ENCODE data around the gene CTH.
"Not testable (repeated sequence)": the region's sequence is repeated elsewhere in the genome, so short reads cannot be mapped to it uniquely, and the experiment has no call there.

The CTH gene

DNA sequence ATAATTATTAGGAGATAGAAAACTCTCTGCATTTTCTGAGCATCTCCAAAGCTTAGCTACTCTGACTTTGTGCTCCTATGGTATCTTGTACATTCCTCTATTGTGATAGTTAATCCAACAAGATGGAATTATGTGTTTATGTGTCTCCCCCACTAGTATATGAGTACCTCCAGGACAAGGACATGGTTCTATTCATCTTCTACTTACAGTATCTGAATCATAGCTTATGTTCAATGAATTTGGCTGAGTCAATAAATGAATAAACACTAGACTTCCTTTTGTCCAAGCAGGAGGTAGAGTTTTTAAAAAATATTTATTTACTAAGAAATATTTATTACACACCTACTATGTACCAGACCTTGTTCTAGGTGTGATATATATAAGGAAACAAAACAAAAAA is 18.4 kb upstream of the CTH start:
- Mint-ChIP-seq H3K4me1 (ENCODE audit: low read depth) (no peaks in the 10 kb centered on the region), H3K4me3 (no peak overlapping the region), H3K27ac (no peak overlapping the region), H3K27me3 (no peaks in the 10 kb centered on the region), H3K36me3 (no peaks in the 10 kb centered on the region), H3K9me3 (ENCODE audit: low read depth) (no peaks in the 10 kb centered on the region)

DNA sequence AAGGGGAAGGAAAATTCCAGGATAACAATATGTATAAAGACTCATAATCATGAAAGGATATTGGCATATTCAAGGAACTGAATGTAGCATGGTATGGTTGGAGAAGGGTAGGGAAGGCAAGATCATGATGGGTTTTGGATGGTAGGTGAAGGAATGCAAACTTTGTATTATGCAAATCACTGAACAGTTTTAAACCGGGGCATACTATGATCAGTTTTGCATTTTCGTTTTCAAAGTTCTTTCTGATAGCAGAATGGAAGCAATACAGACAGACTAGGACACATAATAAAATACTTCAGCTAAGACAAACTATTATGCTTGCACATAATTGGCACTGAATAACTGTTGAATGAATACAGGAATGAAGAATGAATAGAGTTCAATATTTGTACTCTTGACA is 14.5 kb upstream of the CTH start:
- peaks cover 1% of the 10 kb centered on the region for H3K27me3 Mint-ChIP-seq
- no peaks in the 10 kb centered on the region for H3K4me1 Mint-ChIP-seq (ENCODE audit: low read depth)
- H3K9me3 Mint-ChIP-seq (ENCODE audit: low read depth) = no peaks in the 10 kb centered on the region

DNA sequence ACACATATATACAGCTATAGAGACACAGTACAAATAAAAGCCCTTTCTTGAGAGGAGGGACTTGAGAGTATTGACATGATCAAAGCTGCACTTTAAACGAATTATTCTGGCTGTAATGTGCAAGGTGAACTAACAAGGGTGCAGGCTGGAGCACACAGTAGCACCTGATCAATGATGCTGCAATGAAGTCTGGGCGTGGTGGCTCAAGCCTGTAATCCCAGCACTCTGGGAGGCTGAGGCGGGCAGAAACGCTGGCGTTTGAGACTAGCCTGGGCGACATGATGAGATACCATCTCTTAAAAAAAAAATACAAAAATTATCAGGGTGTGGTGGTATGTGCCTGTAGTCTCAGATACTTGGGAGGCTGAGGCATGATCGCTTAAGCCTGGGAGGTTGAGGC is 14.1 kb upstream of the CTH start:
- Mint-ChIP-seq H3K36me3 (no peaks in the 10 kb centered on the region), H3K4me1 (ENCODE audit: low read depth) (no peaks in the 10 kb centered on the region), H3K27me3 (peaks cover 1% of the 10 kb centered on the region), H3K9me3 (ENCODE audit: low read depth) (no peaks in the 10 kb centered on the region), H3K4me3 (no peak overlapping the region), H3K27ac (no peak overlapping the region)

More for the DNA sequence above, 14.5 kb upstream of the CTH start:
- Mint-ChIP-seq H3K36me3 (no peaks in the 10 kb centered on the region), H3K4me3 (no peak overlapping the region), H3K27ac (no peak overlapping the region)

DNA sequence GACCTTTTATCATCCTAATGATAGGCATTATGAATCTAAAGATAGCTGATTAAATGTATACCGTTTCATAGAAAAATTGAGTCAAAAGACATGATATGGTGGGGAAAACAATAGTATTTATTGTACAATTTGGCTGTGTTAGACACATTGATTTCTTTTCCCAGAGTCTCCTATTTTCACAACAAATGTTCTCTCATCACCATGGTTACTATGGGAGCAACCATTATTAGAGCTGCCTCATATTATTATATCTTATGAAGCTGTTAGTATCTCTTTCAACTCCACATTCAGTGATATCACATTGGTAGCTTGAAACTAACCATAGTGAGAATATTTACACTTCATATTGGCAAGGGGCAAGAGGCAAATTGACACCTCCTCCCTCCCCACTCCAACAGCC is 10.7 kb upstream of the CTH start:
- Mint-ChIP-seq H3K27ac (no peak overlapping the region), H3K27me3 (peaks cover 10% of the 10 kb centered on the region), H3K4me1 (ENCODE audit: low read depth) (no peaks in the 10 kb centered on the region), H3K9me3 (ENCODE audit: low read depth) (no peaks in the 10 kb centered on the region), H3K36me3 (peaks cover 2% of the 10 kb centered on the region), H3K4me3 (no peak overlapping the region)

DNA sequence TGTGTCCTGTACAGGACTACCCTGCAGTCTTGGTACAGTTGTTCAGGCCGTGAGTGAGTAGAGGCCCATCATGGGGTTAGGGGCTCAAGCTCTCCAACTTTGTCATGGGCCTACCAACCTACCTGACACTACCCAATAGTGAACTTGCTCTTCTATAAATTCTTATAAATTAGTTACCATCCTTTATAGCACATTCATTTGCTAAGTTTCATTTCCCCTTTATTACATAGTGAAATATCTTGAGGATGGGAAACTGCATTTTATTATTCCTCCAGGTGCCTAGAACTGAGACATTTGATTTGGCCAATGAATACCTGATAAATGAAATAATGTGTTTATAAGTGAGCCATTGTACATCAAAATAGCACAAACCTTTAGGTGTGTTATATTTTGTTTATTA is 9.1 kb upstream of the CTH start:
- Mint-ChIP-seq H3K4me3 (no peak overlapping the region), H3K9me3 (ENCODE audit: low read depth) (no peaks in the 10 kb centered on the region), H3K27me3 (peaks cover 10% of the 10 kb centered on the region), H3K4me1 (ENCODE audit: low read depth) (no peaks in the 10 kb centered on the region), H3K36me3 (peaks cover 2% of the 10 kb centered on the region), H3K27ac (no peak overlapping the region)

DNA sequence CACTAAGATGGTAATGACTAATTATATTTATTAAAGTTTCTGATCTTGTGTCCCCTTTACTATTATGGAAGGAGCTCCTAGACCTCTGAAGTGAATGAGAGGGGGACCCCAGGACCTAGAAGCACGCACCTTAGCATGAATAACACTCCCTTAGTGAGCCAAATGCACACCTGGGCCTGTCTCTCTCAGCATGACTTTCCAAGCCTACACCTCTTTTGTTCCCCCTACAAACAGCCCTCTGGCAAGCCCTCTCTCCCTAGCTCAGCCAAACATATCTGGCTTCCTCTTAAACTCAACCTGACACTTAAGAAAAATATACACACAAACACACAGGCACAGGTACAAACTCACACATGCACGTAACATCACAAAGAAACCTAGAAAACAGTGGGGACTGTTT is 7.3 kb upstream of the CTH start:
- Mint-ChIP-seq H3K4me1 (ENCODE audit: low read depth) (no peaks in the 10 kb centered on the region), H3K36me3 (peaks cover 2% of the 10 kb centered on the region), H3K4me3 (no peak overlapping the region), H3K27me3 (peaks cover 10% of the 10 kb centered on the region), H3K27ac (no peak overlapping the region), H3K9me3 (ENCODE audit: low read depth) (no peaks in the 10 kb centered on the region)

DNA sequence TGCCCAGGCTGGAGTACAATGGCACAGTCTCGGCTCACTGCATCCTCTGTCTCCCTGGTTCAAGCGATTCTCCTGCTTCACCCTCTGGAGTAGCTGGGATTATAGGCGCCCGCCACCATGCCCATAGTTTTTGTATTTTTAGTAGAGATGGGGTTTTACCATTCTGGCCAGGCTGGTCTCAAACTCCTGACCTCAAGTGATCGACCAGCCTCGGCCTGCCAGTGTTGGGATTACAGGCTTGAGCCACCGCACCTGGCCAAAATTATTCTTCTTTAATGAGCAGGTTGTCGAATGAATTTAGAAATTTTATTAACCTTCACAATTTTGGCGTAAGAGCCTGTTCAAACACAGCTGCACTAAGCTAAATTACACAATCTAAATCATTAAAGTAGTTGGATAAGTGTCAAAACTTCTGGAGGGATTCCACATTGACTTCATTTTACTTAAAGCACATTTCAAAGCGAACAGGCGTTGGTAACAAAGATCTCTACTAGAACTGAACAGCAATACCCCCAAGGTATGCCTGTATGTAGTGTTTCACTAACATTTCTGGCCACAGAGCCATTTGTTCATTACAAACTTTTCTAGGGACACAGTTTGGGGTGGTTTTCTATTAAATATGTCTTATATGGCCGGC is 5.2 kb upstream of the CTH start:
- H3K36me3 Mint-ChIP-seq = peaks cover 2% of the 10 kb centered on the region
- no peak overlapping the region for H3K4me3 Mint-ChIP-seq
- no peaks in the 10 kb centered on the region for H3K9me3 Mint-ChIP-seq (ENCODE audit: low read depth)
- H3K27me3 Mint-ChIP-seq = peaks cover 9% of the 10 kb centered on the region
- H3K4me1 Mint-ChIP-seq (ENCODE audit: low read depth) = peaks cover 7% of the 10 kb centered on the region
- no peak overlapping the region for H3K27ac Mint-ChIP-seq

DNA sequence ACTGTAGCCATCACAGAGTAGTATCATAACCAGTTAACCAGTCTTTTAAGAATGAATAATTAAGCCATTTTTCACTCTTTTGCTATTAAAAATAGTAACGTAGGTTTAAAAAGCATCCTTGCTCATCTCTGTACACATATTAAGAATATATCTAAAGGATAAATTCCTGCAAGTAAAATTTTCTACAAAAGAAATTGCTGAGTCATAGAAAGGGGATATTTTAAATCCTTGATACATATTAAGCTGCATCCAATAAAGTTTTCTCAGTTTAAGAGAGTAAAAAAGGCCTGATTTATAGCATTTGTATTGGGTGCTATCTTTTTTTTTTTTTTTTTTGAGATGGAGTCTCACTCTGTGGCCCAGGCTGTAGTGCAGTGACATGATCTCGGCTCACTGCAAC is 1.9 kb upstream of the CTH start:
- peaks cover 18% of the 10 kb centered on the region for H3K4me1 Mint-ChIP-seq (ENCODE audit: low read depth)

DNA sequence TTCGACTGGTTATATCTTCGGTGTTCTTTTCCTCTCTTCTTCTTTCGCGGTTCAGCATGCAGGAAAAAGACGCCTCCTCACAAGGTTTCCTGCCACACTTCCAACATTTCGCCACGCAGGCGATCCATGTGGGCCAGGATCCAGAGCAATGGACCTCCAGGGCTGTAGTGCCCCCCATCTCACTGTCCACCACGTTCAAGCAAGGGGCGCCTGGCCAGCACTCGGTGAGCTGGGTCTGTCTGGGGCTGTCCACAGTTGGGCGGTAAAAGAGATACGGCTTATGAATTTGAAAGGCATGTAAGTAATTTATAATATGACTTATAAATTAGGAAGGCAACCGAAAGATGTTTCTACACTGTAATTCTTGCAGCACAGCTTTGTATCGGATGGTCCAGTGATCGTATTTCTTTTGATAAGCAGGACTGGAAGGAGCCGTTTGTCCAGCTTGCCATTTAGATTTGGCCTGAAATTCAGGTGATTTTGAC is 334 bp downstream of the CTH start:
- Mint-ChIP-seq H3K36me3 (no peaks in the 10 kb centered on the region), H3K27me3 (no peaks in the 10 kb centered on the region), H3K9me3 (ENCODE audit: low read depth) (no peaks in the 10 kb centered on the region), H3K4me3 (peak overlapping the region; percentile 92), H3K27ac (peak overlapping the region; percentile 85), H3K4me1 (ENCODE audit: low read depth) (peaks cover 18% of the 10 kb centered on the region)

More for the DNA sequence above, 1.9 kb upstream of the CTH start:
- Mint-ChIP-seq H3K27me3 (peaks cover 9% of the 10 kb centered on the region), H3K36me3 (peaks cover 2% of the 10 kb centered on the region), H3K4me3 (no peak overlapping the region), H3K9me3 (ENCODE audit: low read depth) (no peaks in the 10 kb centered on the region), H3K27ac (no peak overlapping the region)

DNA sequence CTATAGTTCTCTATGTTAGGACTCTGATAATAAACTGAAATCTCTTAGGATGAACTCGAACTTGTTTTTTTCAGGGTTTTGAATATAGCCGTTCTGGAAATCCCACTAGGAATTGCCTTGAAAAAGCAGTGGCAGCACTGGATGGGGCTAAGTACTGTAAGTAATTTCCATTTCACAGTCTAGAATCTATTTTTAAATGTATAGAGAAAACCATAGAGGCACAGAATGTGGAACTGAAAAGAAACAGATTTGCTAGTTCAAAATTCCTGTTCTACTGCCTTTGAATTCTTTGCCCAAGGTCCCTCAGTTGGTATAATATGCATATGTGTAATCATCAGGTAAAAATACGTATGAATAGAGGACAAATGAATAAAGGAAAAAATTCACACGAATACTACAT is 4.8 kb downstream of the CTH start:
- H3K27ac Mint-ChIP-seq = no peak overlapping the region
- no peak overlapping the region for H3K4me3 Mint-ChIP-seq
- peaks cover 5% of the 10 kb centered on the region for H3K36me3 Mint-ChIP-seq
- peaks cover 11% of the 10 kb centered on the region for H3K4me1 Mint-ChIP-seq (ENCODE audit: low read depth)
- no peaks in the 10 kb centered on the region for H3K27me3 Mint-ChIP-seq
- no peaks in the 10 kb centered on the region for H3K9me3 Mint-ChIP-seq (ENCODE audit: low read depth)

DNA sequence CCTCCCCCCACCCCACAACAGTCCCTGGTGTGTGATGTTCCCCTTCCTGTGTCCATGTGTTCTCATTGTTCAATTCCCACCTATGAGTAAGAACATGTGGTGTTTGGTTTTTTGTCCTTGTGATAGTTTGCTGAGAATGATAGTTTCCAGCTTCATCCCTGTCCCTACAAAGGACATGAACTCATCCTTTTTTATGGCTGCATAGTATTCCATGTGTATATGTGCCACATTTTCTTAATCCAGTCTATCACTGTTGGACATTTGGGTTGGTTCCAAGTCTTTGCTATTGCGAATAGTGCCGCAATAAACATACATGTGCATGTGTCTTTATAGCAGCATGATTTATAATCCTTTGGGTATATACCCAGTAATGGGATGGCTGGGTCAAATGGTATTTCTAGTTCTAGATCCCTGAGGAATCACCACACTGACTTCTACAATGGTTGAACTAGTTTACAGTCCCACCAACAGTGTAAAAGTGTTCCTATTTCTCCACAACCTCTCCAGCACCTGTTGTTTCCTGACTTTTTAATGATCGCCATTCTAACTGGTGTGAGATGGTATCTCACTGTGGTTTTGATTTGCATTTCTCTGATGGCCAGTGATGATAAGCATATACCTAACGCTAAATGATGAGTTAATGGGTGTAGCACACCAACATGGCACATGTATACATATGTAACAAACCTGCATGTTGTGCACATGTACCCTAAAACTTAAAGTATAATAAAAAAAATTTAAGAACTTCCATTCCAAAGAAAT is 8.1 kb downstream of the CTH start:
- H3K9me3 Mint-ChIP-seq (ENCODE audit: low read depth); H3K27ac Mint-ChIP-seq; H3K4me3 Mint-ChIP-seq; H3K36me3 Mint-ChIP-seq; H3K27me3 Mint-ChIP-seq; H3K4me1 Mint-ChIP-seq (ENCODE audit: low read depth): not testable (repeated sequence)

DNA sequence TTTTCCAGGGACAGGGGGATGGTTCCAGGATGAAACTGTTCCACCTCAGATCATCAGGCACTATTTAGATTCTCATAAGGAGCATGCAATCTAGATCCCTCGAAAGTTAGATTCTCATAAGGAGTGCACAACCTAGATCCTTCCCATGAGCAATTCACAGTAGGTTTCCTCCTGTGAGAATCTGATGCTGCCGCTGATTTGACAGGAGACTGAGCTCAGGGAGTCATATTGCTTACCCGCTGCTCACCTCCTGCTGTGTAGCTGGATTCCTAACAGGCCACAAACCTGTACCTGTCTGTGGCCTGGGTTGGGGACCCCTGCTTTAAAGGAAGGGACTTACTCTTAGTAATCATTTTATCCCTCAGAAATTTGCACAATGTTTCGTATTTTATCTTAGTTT is 9.3 kb downstream of the CTH start:
- H3K9me3 Mint-ChIP-seq (ENCODE audit: low read depth) = no peaks in the 10 kb centered on the region
- no peaks in the 10 kb centered on the region for H3K4me1 Mint-ChIP-seq (ENCODE audit: low read depth)
- H3K27ac Mint-ChIP-seq = no peak overlapping the region
- H3K4me3 Mint-ChIP-seq = no peak overlapping the region
- peaks cover 7% of the 10 kb centered on the region for H3K36me3 Mint-ChIP-seq
- no peaks in the 10 kb centered on the region for H3K27me3 Mint-ChIP-seq

DNA sequence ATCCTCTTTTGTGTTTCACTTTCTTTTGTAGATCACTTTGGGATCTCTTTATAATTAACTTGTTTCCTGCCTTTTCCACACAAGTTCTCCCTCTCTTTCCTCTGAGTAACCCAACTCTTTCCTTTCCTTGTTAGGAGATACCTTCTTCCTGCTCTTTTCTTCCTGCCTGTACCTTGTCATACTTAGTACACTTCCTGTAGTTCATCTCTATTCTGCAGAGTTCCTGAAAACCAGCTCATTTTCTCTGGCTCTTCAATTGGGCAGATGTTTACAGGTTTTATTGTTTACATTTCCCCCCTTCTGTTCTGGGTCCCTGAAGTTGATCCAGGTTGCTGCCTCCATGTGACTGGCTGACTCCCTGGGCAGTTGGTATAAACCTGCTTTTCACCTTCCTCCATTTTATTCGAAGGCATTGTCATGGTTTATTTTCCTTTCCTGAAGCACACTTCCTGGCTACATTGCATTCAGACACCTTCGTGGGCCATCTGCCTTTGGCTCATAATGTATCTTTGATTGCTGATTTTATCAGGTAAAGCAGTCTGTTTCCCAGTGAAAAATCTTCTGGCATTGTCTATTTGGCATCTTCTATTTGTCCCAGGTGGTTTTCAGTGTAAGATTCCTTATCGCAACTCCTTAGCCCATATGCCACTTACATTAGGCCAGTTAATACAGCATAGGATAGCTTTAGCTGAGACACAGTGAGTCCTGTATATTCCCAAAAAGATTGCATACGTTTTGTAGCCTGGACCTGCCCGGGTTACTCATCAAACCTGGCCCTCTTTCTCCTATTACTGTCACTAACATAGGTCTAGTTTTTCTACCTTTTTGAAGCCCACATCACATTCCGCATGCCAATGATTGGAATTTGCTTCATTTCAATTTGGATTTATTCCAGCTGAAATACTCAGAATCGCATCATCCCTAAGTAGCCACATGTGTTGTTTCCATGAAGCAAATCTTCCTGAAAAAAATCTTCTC is 15.4 kb downstream of the CTH start:
- no peaks in the 10 kb centered on the region for H3K27me3 Mint-ChIP-seq
- peaks cover 13% of the 10 kb centered on the region for H3K36me3 Mint-ChIP-seq
- no peaks in the 10 kb centered on the region for H3K4me1 Mint-ChIP-seq (ENCODE audit: low read depth)
- no peak overlapping the region for H3K4me3 Mint-ChIP-seq
- H3K27ac Mint-ChIP-seq = no peak overlapping the region
- no peaks in the 10 kb centered on the region for H3K9me3 Mint-ChIP-seq (ENCODE audit: low read depth)

DNA sequence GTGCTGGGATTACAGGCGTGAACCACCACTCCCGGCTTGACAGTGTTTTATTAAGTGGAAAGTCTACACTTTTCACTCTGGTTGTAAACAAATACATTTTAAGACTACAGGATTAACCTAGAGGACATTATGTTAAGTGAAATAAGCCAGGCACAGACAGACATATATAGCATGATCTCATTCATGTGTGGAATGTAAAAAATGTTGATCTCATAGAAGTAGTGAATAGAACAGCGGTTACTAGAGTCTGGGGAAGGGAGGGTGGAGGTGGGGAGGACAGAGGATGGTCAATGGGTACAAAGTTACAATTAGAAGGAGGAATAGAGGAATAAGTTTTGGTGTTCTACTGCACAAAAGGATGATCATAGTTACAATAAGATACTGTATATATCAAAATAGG is 16.9 kb downstream of the CTH start:
- no peaks in the 10 kb centered on the region for H3K9me3 Mint-ChIP-seq (ENCODE audit: low read depth)

DNA sequence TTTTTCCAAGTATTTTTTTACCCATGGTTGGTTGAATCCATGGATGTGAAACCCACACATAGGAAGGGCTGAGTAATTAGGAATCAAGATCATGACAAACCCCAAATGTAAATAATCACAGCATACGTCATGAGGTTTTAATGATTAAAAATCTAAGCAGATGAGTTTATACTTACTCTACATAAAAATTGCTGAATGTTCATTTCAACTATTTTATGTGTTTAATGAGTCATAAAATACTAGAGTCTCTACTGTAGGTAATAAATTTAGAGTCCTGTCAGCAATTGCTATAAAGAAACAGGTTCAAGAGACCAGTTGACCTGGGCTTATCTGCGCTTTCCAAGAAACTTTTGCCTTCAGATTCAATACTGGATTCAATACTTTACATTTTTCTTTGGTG is 18.2 kb downstream of the CTH start:
- no peak overlapping the region for H3K27ac Mint-ChIP-seq
- H3K36me3 Mint-ChIP-seq = peaks cover 21% of the 10 kb centered on the region
- H3K27me3 Mint-ChIP-seq = no peaks in the 10 kb centered on the region
- no peaks in the 10 kb centered on the region for H3K4me1 Mint-ChIP-seq (ENCODE audit: low read depth)
- H3K9me3 Mint-ChIP-seq (ENCODE audit: low read depth) = no peaks in the 10 kb centered on the region
- H3K4me3 Mint-ChIP-seq = no peak overlapping the region

More for the DNA sequence above, 16.9 kb downstream of the CTH start:
- Mint-ChIP-seq H3K36me3 (peaks cover 18% of the 10 kb centered on the region), H3K27ac (no peak overlapping the region), H3K4me1 (ENCODE audit: low read depth) (no peaks in the 10 kb centered on the region), H3K4me3 (no peak overlapping the region), H3K27me3 (no peaks in the 10 kb centered on the region)
